Retina (tissue), 1 donor: ENCODE results near the gene LYRM1.

ENCODE experiments used
- DNase-seq: peaks from one replicate; pipeline ENCODE4 v3.0.0-alpha.2; 2016

Gene LYRM1

GRCh38 chr16:20873331-20873730 lies 27.2 kb upstream of the LYRM1 start:
- DNase-seq, result no peak

GRCh38 chr16:20874088-20874581 lies 26.4 kb upstream of the LYRM1 start:
- no peak for DNase-seq

GRCh38 chr16:20875355-20875650 lies 25.3 kb upstream of the LYRM1 start:
- no peak for DNase-seq

- no peak for DNase-seq
Observed at GRCh38 chr16:20878682-20879147, 21.9 kb upstream of the LYRM1 start.

GRCh38 chr16:20879175-20880040 lies 21.2 kb upstream of the LYRM1 start:
- DNase-seq, result no peak

- DNase-seq, result no peak
Observed at GRCh38 chr16:20880867-20881502, 19.6 kb upstream of the LYRM1 start.

GRCh38 chr16:20881503-20881878 lies 19.1 kb upstream of the LYRM1 start:
- no peak for DNase-seq

- no peak for DNase-seq
Observed at GRCh38 chr16:20883554-20884239, 16.9 kb upstream of the LYRM1 start.

GRCh38 chr16:20884240-20884556 lies 16.4 kb upstream of the LYRM1 start:
- no peak for DNase-seq

GRCh38 chr16:20886320-20886719 lies 14.3 kb upstream of the LYRM1 start:
- DNase-seq, result no peak

GRCh38 chr16:20887207-20887606 lies 13.4 kb upstream of the LYRM1 start:
- DNase-seq, result no peak

GRCh38 chr16:20889625-20890275 lies 10.8 kb upstream of the LYRM1 start:
- DNase-seq, result no peak

- no peak for DNase-seq
Observed at GRCh38 chr16:20894388-20894787, 6.2 kb upstream of the LYRM1 start.

GRCh38 chr16:20897253-20897897 lies 3.2 kb upstream of the LYRM1 start:
- no peak for DNase-seq

GRCh38 chr16:20897922-20898321 lies 2.6 kb upstream of the LYRM1 start:
- no peak for DNase-seq

- DNase-seq, result no peak
Observed at GRCh38 chr16:20899071-20899470, 1.5 kb upstream of the LYRM1 start.

GRCh38 chr16:20899477-20900298 lies 883 bp upstream of the LYRM1 start:
- DNase-seq, result no peak

GRCh38 chr16:20901068-20901435 lies 481 bp downstream of the LYRM1 start:
- DNase-seq, result no peak

GRCh38 chr16:20901436-20902112 lies 1.0 kb downstream of the LYRM1 start:
- peak; percentile 73 for DNase-seq

- DNase-seq, result no peak
Observed at GRCh38 chr16:20902426-20902825, 1.9 kb downstream of the LYRM1 start.

GRCh38 chr16:20903116-20903898 lies 2.7 kb downstream of the LYRM1 start:
- no peak for DNase-seq
